Stomach smooth muscle (tissue), 2 donors: Measurements from ENCODE around the gene NF2.

Source experiments
- H3K27ac ChIP-seq: one replicate; pipeline ENCODE4 v1.7.0; 2013; ENCODE audit warnings: mild to moderate bottlenecking, low read length, inconsistent platforms
- H3K27me3 ChIP-seq, 2 donors: one replicate each; pipeline ENCODE4 v1.7.0; 2013; ENCODE audit warnings: low read length in 2 of 2; ENCODE audit not compliant: insufficient read depth in 2 of 2, control insufficient read depth in 1 of 2
- H3K36me3 ChIP-seq, 2 donors: one replicate each; pipeline ENCODE4 v1.7.0; 2013; ENCODE audit warnings: low read length in 2 of 2; ENCODE audit not compliant: control insufficient read depth in 2 of 2, insufficient read depth in 2 of 2
- H3K4me1 ChIP-seq: one replicate; pipeline ENCODE4 v1.7.0; 2013; ENCODE audit warnings: low read length; ENCODE audit not compliant: control insufficient read depth, insufficient read depth
- H3K4me3 ChIP-seq, 2 donors: one replicate each; pipeline ENCODE4 v1.7.0; 2013; ENCODE audit warnings: low read length in 2 of 2
- H3K9ac ChIP-seq, 2 donors: one replicate each; pipeline ENCODE4 v1.7.0; 2013; ENCODE audit warnings: low read length in 2 of 2, mild to moderate bottlenecking in 1 of 2
- H3K9me3 ChIP-seq, 2 donors: one replicate each; pipeline ENCODE4 v1.7.0; 2013; ENCODE audit warnings: low read length in 2 of 2; ENCODE audit not compliant: control insufficient read depth in 2 of 2
- donor health status: healthy.
- donor health status: Pancreatic carcinoma.

NF2 gene

GRCh38 chr22:29734406-29734805 lies 131.0 kb downstream of the NF2 start:
- Histone ChIP-seq H3K4me1 (no peaks in the 10 kb centered on the region), H3K9me3 (no peaks in the 10 kb centered on the region), H3K36me3 (peaks cover under 1 to 13% of the 10 kb centered on the region in 2 donors), H3K27me3 (no peaks in the 10 kb centered on the region), H3K27ac (no peak overlapping the region), H3K4me3 (no peak overlapping the region), H3K9ac (no peak overlapping the region)

- Histone ChIP-seq H3K27ac (no peak overlapping the region), H3K9me3 (no peaks in the 10 kb centered on the region), H3K36me3 (peaks cover 5 to 13% of the 10 kb centered on the region in 2 donors), H3K9ac (no peak overlapping the region), H3K4me3 (no peak overlapping the region), H3K4me1 (no peaks in the 10 kb centered on the region), H3K27me3 (no peaks in the 10 kb centered on the region)
Observed at GRCh38 chr22:29734838-29735237, 131.4 kb downstream of the NF2 start.

- no peaks in the 10 kb centered on the region for H3K27me3 ChIP-seq
- H3K9me3 ChIP-seq, result no peaks in the 10 kb centered on the region
- no peak overlapping the region for H3K9ac ChIP-seq
- no peak overlapping the region for H3K27ac ChIP-seq
- H3K4me1 ChIP-seq, result no peaks in the 10 kb centered on the region
- peaks cover 9 to 13% of the 10 kb centered on the region in 2 donors for H3K36me3 ChIP-seq
- no peak overlapping the region for H3K4me3 ChIP-seq
Observed at GRCh38 chr22:29735416-29735815, 132.0 kb downstream of the NF2 start.

GRCh38 chr22:29737251-29738117 lies 134.1 kb downstream of the NF2 start:
- Histone ChIP-seq H3K9ac (no peak overlapping the region), H3K9me3 (no peaks in the 10 kb centered on the region), H3K27ac (no peak overlapping the region), H3K4me3 (no peak overlapping the region), H3K4me1 (no peaks in the 10 kb centered on the region), H3K36me3 (peaks cover 18 to 23% of the 10 kb centered on the region in 2 donors), H3K27me3 (no peaks in the 10 kb centered on the region)

- Histone ChIP-seq H3K9ac (no peak overlapping the region), H3K27ac (no peak overlapping the region), H3K4me3 (no peak overlapping the region), H3K4me1 (no peaks in the 10 kb centered on the region), H3K27me3 (no peaks in the 10 kb centered on the region), H3K9me3 (no peaks in the 10 kb centered on the region), H3K36me3 (peaks cover 18 to 23% of the 10 kb centered on the region in 2 donors)
Observed at GRCh38 chr22:29738118-29738815, 134.8 kb downstream of the NF2 start.

GRCh38 chr22:29739346-29739875 lies 136.0 kb downstream of the NF2 start:
- no peak overlapping the region for H3K27ac ChIP-seq

GRCh38 chr22:29740216-29740615 lies 136.8 kb downstream of the NF2 start:
- Histone ChIP-seq H3K27me3 (no peaks in the 10 kb centered on the region), H3K27ac (no peak overlapping the region), H3K36me3 (peaks cover 18 to 26% of the 10 kb centered on the region in 2 donors), H3K9me3 (no peaks in the 10 kb centered on the region), H3K4me3 (no peak overlapping the region), H3K9ac (no peak overlapping the region), H3K4me1 (no peaks in the 10 kb centered on the region)

More at GRCh38 chr22:29739346-29739875, 136.0 kb downstream of the NF2 start:
- peaks cover 18 to 23% of the 10 kb centered on the region in 2 donors for H3K36me3 ChIP-seq
- no peaks in the 10 kb centered on the region for H3K4me1 ChIP-seq
- H3K9ac ChIP-seq, result no peak overlapping the region
- H3K4me3 ChIP-seq, result no peak overlapping the region
- H3K27me3 ChIP-seq, result no peaks in the 10 kb centered on the region
- no peaks in the 10 kb centered on the region for H3K9me3 ChIP-seq

GRCh38 chr22:29741926-29742325 lies 138.5 kb downstream of the NF2 start:
- H3K9ac ChIP-seq, result no peak overlapping the region
- H3K4me3 ChIP-seq, result no peak overlapping the region
- H3K27me3 ChIP-seq, result no peaks in the 10 kb centered on the region
- no peak overlapping the region for H3K27ac ChIP-seq
- H3K9me3 ChIP-seq, result no peaks in the 10 kb centered on the region
- H3K36me3 ChIP-seq, result peaks cover 25 to 27% of the 10 kb centered on the region in 2 donors
- H3K4me1 ChIP-seq, result no peaks in the 10 kb centered on the region

GRCh38 chr22:29742326-29742725 lies 138.9 kb downstream of the NF2 start:
- Histone ChIP-seq H3K4me1 (no peaks in the 10 kb centered on the region), H3K4me3 (no peak overlapping the region), H3K9ac (no peak overlapping the region), H3K27ac (no peak overlapping the region), H3K9me3 (no peaks in the 10 kb centered on the region), H3K36me3 (peaks cover 28 to 30% of the 10 kb centered on the region in 2 donors), H3K27me3 (no peaks in the 10 kb centered on the region)

GRCh38 chr22:29744902-29745301 lies 141.5 kb downstream of the NF2 start:
- H3K4me1 ChIP-seq, result no peaks in the 10 kb centered on the region
- H3K4me3 ChIP-seq, result no peak overlapping the region
- peaks cover 30 to 40% of the 10 kb centered on the region in 2 donors for H3K36me3 ChIP-seq
- H3K9me3 ChIP-seq, result no peaks in the 10 kb centered on the region
- no peak overlapping the region for H3K9ac ChIP-seq
- no peaks in the 10 kb centered on the region for H3K27me3 ChIP-seq
- no peak overlapping the region for H3K27ac ChIP-seq
